Urinary bladder (tissue), 4 donors: ENCODE measurements around the gene SFXN2. TPM values are rescaled to one million over a fixed set of nuclear protein-coding genes. Genes with fewer than 3 reads are reported as not detected.
A peak's percentile ranks its signal among the peaks of the same experiment; 100 is the strongest.
"Not testable (repeated sequence)": the region's sequence is repeated elsewhere in the genome, so short reads cannot be mapped to it uniquely, and the experiment has no call there.

Experiments
- DNase-seq: peaks from one replicate; pipeline ENCODE4 v3.0.0-alpha.2; 2015; ENCODE audit errors: extremely low spot score
- H3K27ac ChIP-seq: one replicate; pipeline ENCODE4 v1.5.1; 2013; ENCODE audit warnings: low read depth, mild to moderate bottlenecking, moderate library complexity
- H3K36me3 ChIP-seq: one replicate; pipeline ENCODE4 v1.6.1; 2013; ENCODE audit warnings: mild to moderate bottlenecking, moderate library complexity; ENCODE audit not compliant: insufficient read depth
- H3K4me1 ChIP-seq: one replicate; pipeline ENCODE4 v1.6.1; 2013; ENCODE audit warnings: mild to moderate bottlenecking, moderate library complexity; ENCODE audit not compliant: insufficient read depth
- H3K4me3 ChIP-seq: one replicate; pipeline ENCODE4 v1.5.1; 2013; ENCODE audit warnings: low read depth, low read length
- WGBS: extraction: QIAGEN DNeasy Blood & Tissue Kit; methylation state at CpG from one replicate; pipeline ENCODE4 v1.1.7; 2013; 5-methylcytosine and 5-hydroxymethylcytosine counted together
- polyA plus RNA-seq: library from polyadenylated mRNA; stranded (reverse); fragments of 200-250 nt; gene quantifications from one replicate; pipeline ENCODE4 v1.2.3, GENCODE V29; 2013
- total RNA-seq: library from RNA; depleted of rRNA; stranded (reverse); fragments of >200 nt; gene quantifications from one replicate; pipeline ENCODE4 v1.2.3, GENCODE V29; 2014
- donor health status: healthy with polysubstance abuse.
- donor health status: healthy.

The SFXN2 gene
- total and polyA plus RNA-seq, 2 donors: 4.3 to 11.7 TPM

GRCh38 chr10:102675666-102676533 lies 38.5 kb upstream of the SFXN2 start:
- Histone ChIP-seq H3K4me1 (no peaks in the 10 kb centered on the region), H3K36me3 (no peaks in the 10 kb centered on the region), H3K27ac (peak overlapping the region; percentile 30), H3K4me3 (no peak overlapping the region)
- 20% methylated on average over 16 of the region's 16 CpGs for WGBS
- no peak for DNase-seq

GRCh38 chr10:102676534-102677315 lies 37.7 kb upstream of the SFXN2 start:
- H3K4me3 ChIP-seq: no peak overlapping the region
- no peak for DNase-seq
- no peaks in the 10 kb centered on the region for H3K36me3 ChIP-seq
- H3K4me1 ChIP-seq: no peaks in the 10 kb centered on the region
- H3K27ac ChIP-seq: peak overlapping the region; percentile 60
- WGBS: 56% methylated on average over 9 of the region's 9 CpGs

GRCh38 chr10:102677331-102678067 lies 36.9 kb upstream of the SFXN2 start:
- Histone ChIP-seq H3K4me3 (no peak overlapping the region), H3K36me3 (no peaks in the 10 kb centered on the region), H3K27ac (peak overlapping the region; percentile 16), H3K4me1 (no peaks in the 10 kb centered on the region)
- no peak for DNase-seq
- WGBS: 69% methylated on average over 9 of the region's 9 CpGs

- no peaks in the 10 kb centered on the region for H3K4me1 ChIP-seq
- WGBS: 73% methylated on average over 9 of the region's 9 CpGs
- no peak overlapping the region for H3K4me3 ChIP-seq
- no peaks in the 10 kb centered on the region for H3K36me3 ChIP-seq
- no peak for DNase-seq
- no peak overlapping the region for H3K27ac ChIP-seq
Measured at GRCh38 chr10:102678068-102678400, 36.4 kb upstream of the SFXN2 start.

DNA sequence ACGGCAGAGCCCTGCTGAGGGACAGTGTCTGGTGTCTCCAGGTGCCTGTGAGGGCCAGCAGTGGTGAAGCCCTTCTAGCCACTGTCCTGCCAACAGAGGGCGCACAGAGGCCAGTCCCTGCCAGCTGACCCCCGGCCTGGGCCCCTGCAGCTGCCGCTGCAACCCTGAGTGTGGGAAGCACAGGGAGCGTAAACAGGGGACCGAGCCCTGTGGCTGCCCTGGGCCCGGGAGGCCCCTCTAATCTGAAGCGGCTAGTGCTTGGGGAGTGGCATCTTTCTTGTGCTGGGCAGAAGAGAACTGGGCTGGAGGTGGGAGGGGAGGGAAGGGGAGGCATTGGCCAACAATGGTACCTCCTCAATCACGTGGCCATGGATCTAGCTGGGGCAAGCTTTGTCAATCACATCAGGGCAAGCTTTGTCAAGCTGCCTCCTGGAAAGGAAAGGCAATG lies 35.6 kb upstream of the SFXN2 start:
- DNase-seq: no peak
- WGBS: 18% methylated on average over 9 of the region's 9 CpGs
- no peaks in the 10 kb centered on the region for H3K36me3 ChIP-seq
- H3K4me3 ChIP-seq: no peak overlapping the region
- no peaks in the 10 kb centered on the region for H3K4me1 ChIP-seq
- H3K27ac ChIP-seq: no peak overlapping the region

GRCh38 chr10:102679596-102679995 lies 34.8 kb upstream of the SFXN2 start:
- no peak overlapping the region for H3K4me3 ChIP-seq
- H3K27ac ChIP-seq: no peak overlapping the region
- no peaks in the 10 kb centered on the region for H3K4me1 ChIP-seq
- no peak for DNase-seq
- H3K36me3 ChIP-seq: no peaks in the 10 kb centered on the region
- 98% methylated on average over 4 of the region's 4 CpGs for WGBS

GRCh38 chr10:102681696-102682095 lies 32.7 kb upstream of the SFXN2 start:
- no peak for DNase-seq
- H3K4me1 ChIP-seq: no peaks in the 10 kb centered on the region
- no peak overlapping the region for H3K4me3 ChIP-seq
- no peak overlapping the region for H3K27ac ChIP-seq
- 94% methylated on average over 5 of the region's 5 CpGs for WGBS
- no peaks in the 10 kb centered on the region for H3K36me3 ChIP-seq

GRCh38 chr10:102682416-102682815 lies 32.0 kb upstream of the SFXN2 start:
- no peaks in the 10 kb centered on the region for H3K36me3 ChIP-seq
- no peak overlapping the region for H3K27ac ChIP-seq
- WGBS: 92% methylated on average over 7 of the region's 7 CpGs
- H3K4me3 ChIP-seq: no peak overlapping the region
- H3K4me1 ChIP-seq: no peaks in the 10 kb centered on the region
- no peak for DNase-seq

- Histone ChIP-seq H3K4me3 (no peak overlapping the region), H3K4me1 (no peaks in the 10 kb centered on the region), H3K36me3 (no peaks in the 10 kb centered on the region), H3K27ac (no peak overlapping the region)
- 93% methylated on average over 4 of the region's 4 CpGs for WGBS
- no peak for DNase-seq
Measured at GRCh38 chr10:102682981-102683380, 31.5 kb upstream of the SFXN2 start.

GRCh38 chr10:102683736-102684135 lies 30.7 kb upstream of the SFXN2 start:
- H3K4me3 ChIP-seq: no peak overlapping the region
- H3K36me3 ChIP-seq: no peaks in the 10 kb centered on the region
- no peak overlapping the region for H3K27ac ChIP-seq
- H3K4me1 ChIP-seq: no peaks in the 10 kb centered on the region
- WGBS: 92% methylated on average over 5 of the region's 5 CpGs
- no peak for DNase-seq

GRCh38 chr10:102691285-102692066 lies 23.0 kb upstream of the SFXN2 start:
- H3K36me3 ChIP-seq: no peaks in the 10 kb centered on the region
- H3K4me1 ChIP-seq: no peaks in the 10 kb centered on the region
- DNase-seq: no peak
- H3K4me3 ChIP-seq: no peak overlapping the region
- no peak overlapping the region for H3K27ac ChIP-seq
- 51% methylated on average over 8 of the region's 8 CpGs for WGBS

GRCh38 chr10:102695401-102695800 lies 19.0 kb upstream of the SFXN2 start:
- not testable (repeated sequence) for H3K4me1 ChIP-seq, H3K27ac ChIP-seq, DNase-seq, H3K4me3 ChIP-seq, H3K36me3 ChIP-seq
- 97% methylated on average over 10 of the region's 10 CpGs for WGBS

DNA sequence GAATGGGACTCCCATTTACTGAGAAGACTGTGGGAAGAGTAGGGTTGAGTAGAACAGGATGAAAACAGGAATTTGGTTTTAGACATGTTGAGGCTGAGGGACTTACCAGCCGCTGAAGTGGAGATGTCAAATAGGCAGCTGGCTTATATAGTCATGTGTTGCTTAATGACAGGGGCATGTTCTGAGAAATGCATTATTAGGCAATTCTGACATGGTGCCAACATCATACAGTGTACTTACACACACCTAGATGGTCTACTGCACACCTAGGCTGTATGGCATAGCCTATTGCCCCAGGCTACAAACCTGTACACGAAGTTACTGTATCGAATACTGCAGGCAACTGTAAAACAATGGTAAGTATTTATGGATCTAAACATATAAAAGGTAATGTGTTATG lies 17.7 kb upstream of the SFXN2 start:
- DNase-seq: no peak
- WGBS: 96% methylated on average over 3 of the region's 3 CpGs
- no peak overlapping the region for H3K27ac ChIP-seq
- H3K4me3 ChIP-seq: no peak overlapping the region
- H3K36me3 ChIP-seq: peaks cover 5% of the 10 kb centered on the region
- H3K4me1 ChIP-seq: no peaks in the 10 kb centered on the region
